Measurements from ENCODE around the gene MYO9B.
A peak's percentile ranks its signal among the peaks of the same experiment; 100 is the strongest.
"Not testable (repeated sequence)": the region's sequence is repeated elsewhere in the genome, so short reads cannot be mapped to it uniquely, and the experiment has no call there.

Gene MYO9B

GRCh38 chr19:17155251-17155650 lies 79.7 kb downstream of the MYO9B start:
- DNase-seq: no peak

- DNase-seq: no peak
These were observed 80.8 kb downstream of the MYO9B start for GRCh38 chr19:17156296-17156946.

DNA sequence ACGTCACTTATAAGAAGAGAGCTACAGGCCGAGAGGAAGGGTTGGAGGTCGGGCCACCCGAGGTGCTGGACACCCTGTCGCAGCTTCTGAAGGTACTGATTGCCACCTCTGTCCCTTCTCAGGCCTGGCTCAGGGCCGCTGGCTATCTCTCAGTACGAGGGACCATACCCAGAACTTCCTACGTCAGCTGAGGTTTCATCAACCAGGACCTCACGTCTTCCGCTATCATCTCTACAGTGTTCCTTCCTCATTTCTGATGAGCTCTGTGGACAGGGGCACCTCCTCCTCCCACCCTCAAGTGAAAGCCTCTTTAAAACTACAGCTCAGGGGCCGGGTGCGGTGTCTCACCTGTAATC lies 81.3 kb downstream of the MYO9B start:
- DNase-seq: peak; percentile 89

- DNase-seq: no peak
These were observed 83.0 kb downstream of the MYO9B start for GRCh38 chr19:17158584-17158983.

GRCh38 chr19:17159466-17160393 lies 84.2 kb downstream of the MYO9B start:
- DNase-seq: no peak

DNA sequence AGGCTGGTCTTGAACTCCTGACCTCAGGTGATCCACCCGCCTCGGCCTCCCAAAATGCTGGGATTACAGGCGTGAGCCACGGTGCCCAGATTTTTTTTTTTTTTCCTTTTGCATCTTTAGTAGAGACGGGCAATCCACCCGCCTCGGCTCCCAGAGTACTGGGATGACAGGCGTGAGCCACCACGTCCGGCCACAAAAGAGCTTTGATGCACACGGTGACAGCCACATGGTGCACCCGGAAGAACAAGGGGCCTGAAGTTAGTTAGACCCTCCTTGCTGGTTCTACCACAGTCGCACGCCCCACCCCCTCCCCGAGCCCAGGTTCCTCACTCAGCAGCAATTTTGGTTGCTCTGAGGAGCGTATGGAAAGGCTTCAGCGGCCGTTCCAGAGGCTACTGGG lies 85.3 kb downstream of the MYO9B start:
- no peak for DNase-seq

DNA sequence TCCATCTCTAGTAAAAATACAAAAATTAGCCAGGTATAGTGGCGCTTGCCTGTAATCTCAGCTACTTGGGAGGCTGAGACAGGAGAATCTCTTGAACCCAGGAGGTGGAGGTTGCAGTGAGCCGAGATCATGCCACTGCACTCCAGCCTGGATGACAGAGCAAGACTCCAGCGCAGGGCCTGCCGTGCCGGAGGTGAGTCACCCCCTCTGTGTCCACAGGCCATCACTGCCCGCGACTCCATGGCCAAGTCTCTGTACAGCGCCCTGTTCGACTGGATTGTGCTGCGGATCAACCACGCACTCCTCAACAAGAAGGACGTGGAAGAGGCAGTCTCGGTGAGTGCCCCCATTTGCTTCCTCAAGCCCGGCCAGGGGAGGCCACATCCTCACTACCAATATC lies 86.6 kb downstream of the MYO9B start:
- DNase-seq: not testable (repeated sequence)

- no peak for DNase-seq
These were observed 87.0 kb downstream of the MYO9B start for GRCh38 chr19:17162580-17162979.

DNA sequence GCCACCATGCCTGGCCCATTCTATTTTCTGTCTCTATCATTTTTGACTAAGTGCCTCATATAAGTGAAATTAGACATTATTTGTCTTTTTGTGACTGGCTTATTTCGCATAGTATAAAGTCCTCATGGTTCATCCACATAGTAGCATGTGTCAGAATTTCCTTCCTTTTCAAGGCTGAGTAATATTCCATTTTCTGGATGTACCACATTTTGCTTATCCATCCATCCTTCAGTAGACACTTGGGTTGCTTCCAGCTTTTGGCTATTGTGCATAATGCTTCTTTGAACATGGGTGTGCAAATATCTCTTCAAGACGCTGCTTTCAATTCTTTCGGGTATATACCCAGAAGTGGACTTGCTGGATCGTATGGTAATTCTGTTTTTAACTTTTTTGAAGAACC lies 88.1 kb downstream of the MYO9B start:
- no peak for DNase-seq

DNA sequence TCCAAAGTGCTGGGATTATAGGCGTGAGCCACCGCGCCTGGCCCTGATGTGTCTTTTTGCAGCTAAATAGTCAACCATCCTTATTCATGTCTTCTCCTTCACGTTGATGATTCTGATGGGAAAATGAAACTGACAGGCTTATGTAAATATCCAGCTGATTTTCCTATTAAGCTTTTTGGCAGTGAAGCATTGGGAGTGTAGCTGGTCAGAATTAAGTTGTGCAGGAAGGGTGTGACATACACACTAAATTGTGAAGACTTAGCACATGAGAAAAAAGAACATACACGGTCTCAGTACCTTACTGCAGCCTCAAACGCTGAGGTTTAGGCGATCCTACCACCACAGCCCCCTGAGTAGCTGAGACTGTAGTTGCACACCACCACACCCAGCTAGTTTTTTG lies 89.1 kb downstream of the MYO9B start:
- no peak for DNase-seq

DNA sequence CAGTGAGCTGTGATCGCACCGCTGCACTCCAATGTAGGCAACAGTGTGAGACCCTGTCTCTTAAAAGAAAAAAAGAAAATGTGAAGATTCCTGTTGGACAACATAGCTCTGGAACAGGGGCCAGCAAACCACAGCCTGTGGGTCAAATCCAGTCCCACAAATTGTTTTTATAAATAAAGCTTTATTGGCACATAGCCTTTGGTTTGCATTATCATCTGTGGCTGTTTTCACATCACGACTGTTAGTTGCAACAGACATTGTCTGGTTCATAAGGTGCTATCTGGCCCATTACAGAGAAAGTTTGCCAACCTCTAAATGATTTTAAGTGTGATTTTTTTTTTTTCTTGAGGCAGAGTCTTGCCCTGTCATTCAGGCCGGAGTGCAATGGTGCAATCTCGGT lies 90.1 kb downstream of the MYO9B start:
- DNase-seq: no peak

DNA sequence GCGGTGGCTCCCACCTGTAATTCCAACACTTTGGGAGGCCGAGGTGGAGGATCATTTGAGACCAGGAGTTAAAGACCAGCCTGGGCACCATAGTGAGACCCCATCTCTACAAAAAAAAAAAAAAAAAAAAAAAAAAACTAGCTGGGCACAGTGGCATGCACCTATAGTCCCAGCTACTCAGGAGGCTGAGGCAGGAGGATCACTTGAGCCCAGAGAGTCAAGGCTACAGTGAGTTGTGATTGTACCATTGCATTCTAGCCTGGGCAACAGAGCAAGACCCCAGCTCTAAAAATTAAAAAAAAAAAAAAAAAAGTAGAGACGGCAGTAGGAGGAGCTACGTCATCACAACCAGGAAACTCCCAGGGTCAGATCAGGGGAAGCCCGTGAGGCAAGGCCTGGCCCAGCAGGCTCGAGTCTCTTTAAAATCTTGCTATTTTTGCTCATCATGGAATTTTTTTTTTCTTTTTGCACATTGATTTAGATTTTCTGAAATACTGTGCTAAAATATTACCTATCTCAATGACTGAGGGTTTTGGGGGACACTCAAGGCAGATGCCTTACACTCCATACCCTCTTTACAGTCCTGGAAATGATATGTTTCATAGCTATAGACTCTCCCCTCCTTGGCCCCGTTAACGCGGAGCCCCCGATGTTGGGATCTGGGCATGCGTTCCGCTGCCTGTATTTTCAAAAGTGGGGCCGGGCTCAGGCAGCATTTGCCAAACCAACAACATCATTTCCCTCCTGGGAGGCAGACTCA lies 95.1 kb downstream of the MYO9B start:
- DNase-seq: peak; percentile 75

- DNase-seq: no peak
These were observed 96.3 kb downstream of the MYO9B start for GRCh38 chr19:17171874-17172273.

DNA sequence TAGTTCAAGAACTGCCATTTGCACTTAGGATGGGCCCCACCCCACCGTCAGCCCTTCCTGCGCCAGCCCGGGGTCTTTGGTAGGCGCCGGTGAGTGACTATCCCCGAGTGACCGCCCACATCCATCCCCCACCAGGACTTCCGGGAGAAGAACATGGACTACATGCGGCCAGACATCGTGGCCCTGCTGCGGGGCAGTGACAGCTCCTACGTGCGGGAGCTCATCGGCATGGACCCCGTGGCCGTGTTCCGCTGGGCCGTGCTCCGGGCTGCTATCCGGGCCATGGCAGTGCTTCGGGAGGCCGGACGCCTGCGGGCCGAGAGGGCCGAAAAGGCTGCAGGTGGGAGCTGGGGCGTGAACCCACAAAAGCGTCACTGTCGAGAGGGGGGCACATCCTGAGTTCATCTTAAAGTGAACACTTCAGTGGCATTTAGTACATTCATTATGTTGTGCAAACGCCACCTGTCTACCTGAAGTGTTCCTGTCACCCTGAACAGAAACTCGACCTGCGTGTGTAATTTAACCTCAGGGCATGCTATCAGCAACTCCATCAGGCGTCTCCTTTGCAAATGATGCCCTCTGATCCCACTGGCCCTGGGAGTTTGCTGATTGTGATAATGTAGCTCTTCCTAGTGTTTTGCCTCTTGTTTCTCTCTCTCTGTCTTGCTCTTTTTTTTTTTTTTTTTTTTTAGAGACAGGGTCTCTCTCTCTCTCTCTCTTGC lies 97.2 kb downstream of the MYO9B start:
- no peak for DNase-seq

- no peak for DNase-seq
These were observed 102.7 kb downstream of the MYO9B start for GRCh38 chr19:17178291-17178690.

GRCh38 chr19:17180997-17181702 lies 105.6 kb downstream of the MYO9B start:
- DNase-seq: no peak

GRCh38 chr19:17183271-17183761 lies 107.7 kb downstream of the MYO9B start:
- DNase-seq: peak; percentile 8

- DNase-seq: peak; percentile 68
These were observed 108.3 kb downstream of the MYO9B start for GRCh38 chr19:17183858-17184321.

DNA sequence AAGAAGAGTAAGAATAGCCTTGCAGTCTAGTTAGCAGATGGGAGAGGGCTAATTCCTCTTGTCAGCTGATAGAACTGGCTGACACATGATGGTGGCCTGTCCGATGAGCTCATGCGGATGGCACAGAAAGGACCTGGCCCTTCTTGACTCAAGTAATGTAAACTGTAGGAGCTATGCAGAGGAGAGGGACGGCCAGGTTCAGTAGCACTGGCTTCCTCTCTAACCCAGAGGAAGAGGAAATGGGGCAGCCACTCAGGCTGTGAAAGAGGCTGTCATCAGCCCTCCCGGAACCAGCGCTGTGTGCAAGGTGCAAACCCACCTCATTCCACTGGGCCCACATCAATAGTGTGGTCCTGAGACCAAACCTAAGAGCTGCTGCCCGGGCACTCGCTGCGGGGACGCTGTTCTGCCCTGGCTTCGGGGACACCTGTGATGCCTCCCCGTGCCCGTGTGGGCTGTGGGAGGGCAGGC lies 108.8 kb downstream of the MYO9B start:
- DNase-seq: peak; percentile 77

GRCh38 chr19:17185590-17185989 lies 110.0 kb downstream of the MYO9B start:
- DNase-seq: no peak

DNA sequence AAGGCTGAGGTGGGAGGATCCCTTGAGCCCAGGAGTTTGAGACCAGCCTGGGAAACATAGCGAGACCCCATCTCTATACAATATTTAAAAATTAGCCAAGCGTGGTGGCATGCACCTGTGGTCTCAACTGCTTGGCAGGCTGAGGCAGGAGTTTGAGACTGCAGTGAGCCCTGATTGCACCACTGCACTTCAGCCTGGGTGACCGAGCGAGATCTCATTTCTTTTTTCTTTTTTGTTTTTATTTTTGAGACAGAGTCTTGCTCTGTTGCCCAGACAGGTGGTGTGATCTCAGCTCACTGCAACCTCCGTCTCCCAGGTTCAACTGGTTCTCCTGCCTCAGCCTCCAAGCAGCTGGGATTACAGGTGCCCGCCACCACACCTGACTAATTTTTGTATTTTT lies 116.2 kb downstream of the MYO9B start:
- DNase-seq: not testable (repeated sequence)

DNA sequence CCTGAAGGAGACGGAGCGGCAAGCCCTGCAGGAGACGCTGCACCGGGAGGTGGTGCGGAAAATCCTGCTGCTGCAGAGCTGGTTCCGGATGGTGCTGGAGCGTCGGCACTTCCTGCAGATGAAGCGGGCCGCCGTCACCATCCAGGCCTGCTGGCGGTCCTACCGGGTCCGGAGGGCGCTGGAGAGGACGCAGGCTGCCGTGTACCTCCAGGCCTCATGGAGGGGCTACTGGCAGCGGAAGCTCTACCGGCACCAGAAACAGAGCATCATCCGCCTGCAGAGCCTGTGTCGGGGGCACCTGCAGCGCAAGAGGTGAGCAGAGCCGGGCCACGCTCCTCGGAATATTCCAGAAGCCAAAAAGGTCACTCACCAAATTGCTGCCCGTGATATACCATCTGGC lies 117.2 kb downstream of the MYO9B start:
- no peak for DNase-seq

Measured in inflammatory macrophage treated with lipopolysaccharide for 4 hours (primary cell).